GM12891 (cell line): ENCODE results near the gene CR1.

Source experiments
- POLR2A ChIP-seq: IDR thresholded peaks from 2 replicates; pipeline ENCODE4 v1.6.1; 2011; ENCODE audit warnings: low read depth, low read length, control low read depth
- POLR2AphosphoS5 ChIP-seq: IDR thresholded peaks from 2 replicates; pipeline ENCODE4 v1.6.1; 2011; ENCODE audit warnings: low read depth, low read length, control low read depth

GRCh38 chr1:207463571-207463970 lies 32.4 kb upstream of the CR1 start:
- TF ChIP-seq POLR2AphosphoS5: no peak
- TF ChIP-seq POLR2A: no peak
